ENCODE measurements around the gene CCDC102A.

DNA sequence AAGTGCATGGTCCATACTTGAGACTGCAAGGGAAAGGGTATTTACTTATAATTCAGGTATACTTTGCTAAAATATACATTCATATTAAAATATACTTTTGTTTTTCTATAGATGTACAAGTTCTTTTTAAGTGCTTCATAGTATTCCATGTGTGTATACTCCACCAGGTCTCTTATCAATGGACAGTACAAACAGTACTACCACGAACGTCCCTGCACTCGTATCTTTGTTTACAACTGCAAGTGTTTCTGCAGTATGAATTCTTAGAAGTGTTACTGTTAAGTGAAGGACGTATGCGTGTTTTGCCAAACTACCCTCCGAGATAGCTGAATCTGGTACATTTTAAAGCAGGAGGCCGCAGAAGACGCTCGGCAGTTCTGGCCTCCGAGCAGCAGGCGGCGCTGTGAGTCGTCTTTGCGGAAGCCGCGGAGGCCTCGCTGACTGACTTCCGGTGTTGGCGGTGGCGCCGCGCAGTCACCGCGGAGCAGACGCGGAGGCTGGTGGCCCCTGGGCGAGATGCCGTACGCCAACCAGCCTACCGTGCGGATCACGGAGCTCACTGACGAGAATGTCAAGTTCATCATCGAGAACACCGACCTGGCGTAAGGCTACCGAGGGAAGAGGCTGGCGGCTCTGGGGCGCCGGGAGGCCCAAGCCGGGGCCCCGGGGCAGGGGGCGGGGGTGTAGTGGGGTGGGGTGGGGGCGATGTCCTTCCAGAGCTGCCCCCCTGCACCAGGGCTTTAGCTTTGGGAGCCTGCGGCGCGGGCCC, 74.0 kb downstream of the CCDC102A start, which contains the start of gene POLR2C:
- no peak for TF ChIP-seq CREB1 (CRISPR knock-in tag; IDR thresholded peaks at IDR 0.05)
- TF ChIP-seq SP1 (CRISPR knock-in tag; conservative IDR thresholded peaks at IDR 0.05), result peak; percentile 74
- TF ChIP-seq, protein P1, sequence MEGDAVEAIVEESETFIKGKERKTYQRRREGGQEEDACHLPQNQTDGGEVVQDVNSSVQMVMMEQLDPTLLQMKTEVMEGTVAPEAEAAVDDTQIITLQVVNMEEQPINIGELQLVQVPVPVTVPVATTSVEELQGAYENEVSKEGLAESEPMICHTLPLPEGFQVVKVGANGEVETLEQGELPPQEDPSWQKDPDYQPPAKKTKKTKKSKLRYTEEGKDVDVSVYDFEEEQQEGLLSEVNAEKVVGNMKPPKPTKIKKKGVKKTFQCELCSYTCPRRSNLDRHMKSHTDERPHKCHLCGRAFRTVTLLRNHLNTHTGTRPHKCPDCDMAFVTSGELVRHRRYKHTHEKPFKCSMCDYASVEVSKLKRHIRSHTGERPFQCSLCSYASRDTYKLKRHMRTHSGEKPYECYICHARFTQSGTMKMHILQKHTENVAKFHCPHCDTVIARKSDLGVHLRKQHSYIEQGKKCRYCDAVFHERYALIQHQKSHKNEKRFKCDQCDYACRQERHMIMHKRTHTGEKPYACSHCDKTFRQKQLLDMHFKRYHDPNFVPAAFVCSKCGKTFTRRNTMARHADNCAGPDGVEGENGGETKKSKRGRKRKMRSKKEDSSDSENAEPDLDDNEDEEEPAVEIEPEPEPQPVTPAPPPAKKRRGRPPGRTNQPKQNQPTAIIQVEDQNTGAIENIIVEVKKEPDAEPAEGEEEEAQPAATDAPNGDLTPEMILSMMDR (IDR thresholded peaks at IDR 0.05), result peak; percentile 95
- TF ChIP-seq, protein P2, sequence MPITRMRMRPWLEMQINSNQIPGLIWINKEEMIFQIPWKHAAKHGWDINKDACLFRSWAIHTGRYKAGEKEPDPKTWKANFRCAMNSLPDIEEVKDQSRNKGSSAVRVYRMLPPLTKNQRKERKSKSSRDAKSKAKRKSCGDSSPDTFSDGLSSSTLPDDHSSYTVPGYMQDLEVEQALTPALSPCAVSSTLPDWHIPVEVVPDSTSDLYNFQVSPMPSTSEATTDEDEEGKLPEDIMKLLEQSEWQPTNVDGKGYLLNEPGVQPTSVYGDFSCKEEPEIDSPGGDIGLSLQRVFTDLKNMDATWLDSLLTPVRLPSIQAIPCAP (CRISPR knock-in tag; IDR thresholded peaks at IDR 0.05), result no peak
- TF ChIP-seq, protein P3, sequence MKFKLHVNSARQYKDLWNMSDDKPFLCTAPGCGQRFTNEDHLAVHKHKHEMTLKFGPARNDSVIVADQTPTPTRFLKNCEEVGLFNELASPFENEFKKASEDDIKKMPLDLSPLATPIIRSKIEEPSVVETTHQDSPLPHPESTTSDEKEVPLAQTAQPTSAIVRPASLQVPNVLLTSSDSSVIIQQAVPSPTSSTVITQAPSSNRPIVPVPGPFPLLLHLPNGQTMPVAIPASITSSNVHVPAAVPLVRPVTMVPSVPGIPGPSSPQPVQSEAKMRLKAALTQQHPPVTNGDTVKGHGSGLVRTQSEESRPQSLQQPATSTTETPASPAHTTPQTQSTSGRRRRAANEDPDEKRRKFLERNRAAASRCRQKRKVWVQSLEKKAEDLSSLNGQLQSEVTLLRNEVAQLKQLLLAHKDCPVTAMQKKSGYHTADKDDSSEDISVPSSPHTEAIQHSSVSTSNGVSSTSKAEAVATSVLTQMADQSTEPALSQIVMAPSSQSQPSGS (CRISPR knock-in tag; IDR thresholded peaks at IDR 0.05; ENCODE audit: borderline replicate concordance, low read depth), result no peak
- TF ChIP-seq, protein P4, sequence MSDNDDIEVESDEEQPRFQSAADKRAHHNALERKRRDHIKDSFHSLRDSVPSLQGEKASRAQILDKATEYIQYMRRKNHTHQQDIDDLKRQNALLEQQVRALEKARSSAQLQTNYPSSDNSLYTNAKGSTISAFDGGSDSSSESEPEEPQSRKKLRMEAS (CRISPR knock-in tag; IDR thresholded peaks at IDR 0.05), result peak; percentile 78
- TF ChIP-seq, protein P5, sequence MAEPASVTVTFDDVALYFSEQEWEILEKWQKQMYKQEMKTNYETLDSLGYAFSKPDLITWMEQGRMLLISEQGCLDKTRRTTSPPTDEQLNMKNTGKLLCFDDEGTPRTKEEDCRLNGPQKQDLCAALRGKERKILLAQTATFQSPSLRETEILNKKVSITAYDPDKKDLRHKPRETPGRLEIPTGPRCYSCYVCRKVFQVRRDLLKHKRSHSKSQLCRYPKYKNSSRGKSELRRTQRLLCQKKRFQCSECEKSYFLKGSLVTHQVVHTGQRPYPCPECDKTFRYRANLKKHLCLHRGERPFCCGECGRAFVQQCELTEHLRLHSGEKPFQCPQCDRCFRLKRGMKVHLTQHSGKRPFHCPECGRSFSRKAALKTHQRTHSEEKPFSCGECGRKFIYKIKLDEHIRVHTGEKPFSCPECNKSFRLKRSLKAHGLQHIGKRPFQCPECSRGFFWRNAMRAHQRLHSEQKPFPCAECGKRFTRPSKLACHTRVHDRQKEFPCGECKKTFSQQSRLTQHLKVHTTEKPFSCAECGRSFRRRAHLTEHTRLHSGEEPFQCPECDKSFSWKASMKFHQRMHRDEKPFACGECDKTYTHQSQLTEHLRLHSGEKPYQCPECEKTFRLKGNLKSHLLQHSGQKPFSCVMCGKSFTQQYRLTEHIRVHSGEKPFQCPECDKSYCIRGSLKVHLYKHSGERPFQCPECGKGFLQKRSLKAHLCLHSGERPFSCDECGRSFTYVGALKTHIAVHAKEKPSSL (CRISPR knock-in tag; conservative IDR thresholded peaks at IDR 0.05), result no peak

All from WTC11 (cell line).